ENCODE results near the gene PGM2L1. TPM values are rescaled to one million over a fixed set of nuclear protein-coding genes. Genes with fewer than 3 reads are reported as not detected.
"Not testable (repeated sequence)": the region's sequence is repeated elsewhere in the genome, so short reads cannot be mapped to it uniquely, and the experiment has no call there.

PGM2L1 gene
- total and polyA plus RNA-seq, 2 of the 13 experiments (the other 11 are each of a cell fraction or from before 2014, with no cell fraction given): 0.57 to 1.2 TPM

GRCh38 chr11:74333193-74333592, 65.0 kb downstream of the PGM2L1 start:
- BruUV-seq (replicated peaks): no TSS peak
- ChIA-PET POLR2A (no interaction called here), CTCF (ENCODE audit: low intra/inter-chr PET ratio, low total read pairs) (no interaction called here)
- DNase-seq (ENCODE audit: low spot score) (no peak), ATAC-seq (no peak), FAIRE-seq (no peak)
- TF ChIP-seq PAX8 (CRISPR knock-in tag; IDR thresholded peaks at IDR 0.05; ENCODE audit: borderline replicate concordance): no peak
- no peak for TF ChIP-seq ZC3H13 (CRISPR knock-in tag; IDR thresholded peaks at IDR 0.05)
- no peak for TF ChIP-seq FOXM1 (CRISPR knock-in tag; IDR thresholded peaks at IDR 0.05)
- TF ChIP-seq ZNF333 (CRISPR knock-in tag; IDR thresholded peaks at IDR 0.05; ENCODE audit: borderline replicate concordance): no peak
- TF ChIP-seq CENPBD1 (CRISPR knock-in tag; IDR thresholded peaks at IDR 0.05; ENCODE audit: borderline replicate concordance, low read depth): no peak
- TF ChIP-seq ZBTB20 (CRISPR knock-in tag; IDR thresholded peaks at IDR 0.05; ENCODE audit: borderline replicate concordance, low read depth): no peak
- TF ChIP-seq ZKSCAN1 (IDR thresholded peaks at IDR 0.05; ENCODE audit: low read length): no peak
- TF ChIP-seq ZSCAN12 (CRISPR knock-in tag; IDR thresholded peaks at IDR 0.05): no peak
- H3K27me3 ChIP-seq (ENCODE audit: control insufficient read depth in 1 of 2, insufficient read depth in 2 of 2, low read length in 2 of 2): no peaks in the 10 kb centered on the region
- no peak overlapping the region for H3K4me2 ChIP-seq (ENCODE audit: low read depth, low read length)
- in situ Hi-C loops (cut with HindIII; ENCODE audit: extremely low pct_ligation_motif_present, low pct_unique_long_range_greater_than_20kb) (no loop called here), intact Hi-C loops (cut with micrococcal nuclease; ENCODE audit: unreplicated experiment) (no loop called here)
- H4K20me1 ChIP-seq (ENCODE audit: insufficient read depth, low read length): no peaks in the 10 kb centered on the region
- H3K9ac ChIP-seq (ENCODE audit: insufficient read depth, low read depth, low read length): no peak overlapping the region
- H3K9me3 ChIP-seq (ENCODE audit: low read length): no peaks in the 10 kb centered on the region
- no peak overlapping the region for H2AFZ ChIP-seq (ENCODE audit: low read length)
- no peak overlapping the region for H3K4me3 ChIP-seq (replicated peaks in 1 of 3; ENCODE audit: insufficient read depth in 1 of 3, low read depth in 2 of 3, low read length in 3 of 3)
- H3K4me1 ChIP-seq (ENCODE audit: insufficient read depth, low read length): no peaks in the 10 kb centered on the region
- H3K36me3 ChIP-seq (replicated peaks in 1 of 2; ENCODE audit: control insufficient read depth in 1 of 2, insufficient read depth in 2 of 2, low read length in 2 of 2): no peaks in the 10 kb centered on the region
- no peaks in the 10 kb centered on the region for H3K79me2 ChIP-seq (ENCODE audit: insufficient read depth, low read length)
- 74% methylated on average over 1 of the region's 1 CpG for WGBS (ENCODE audit: low lambda C conversion rate)
- no peak overlapping the region for H3K27ac ChIP-seq (ENCODE audit: extremely low read length, insufficient read depth, low read length)

GRCh38 chr11:74332291-74332690, 65.9 kb downstream of the PGM2L1 start:
- no peak overlapping the region for H2AFZ ChIP-seq (ENCODE audit: low read length)
- H3K4me3 ChIP-seq (replicated peaks in 1 of 3; ENCODE audit: insufficient read depth in 1 of 3, low read depth in 2 of 3, low read length in 3 of 3): no peak overlapping the region
- DNase-seq (ENCODE audit: low spot score): no peak
- no peak for TF ChIP-seq MLLT10 (CRISPR knock-in tag; IDR thresholded peaks at IDR 0.05)
- H4K20me1 ChIP-seq (ENCODE audit: insufficient read depth, low read length): no peaks in the 10 kb centered on the region
- in situ Hi-C loops (cut with HindIII; ENCODE audit: extremely low pct_ligation_motif_present, low pct_unique_long_range_greater_than_20kb) (no loop called here), intact Hi-C loops (cut with micrococcal nuclease; ENCODE audit: unreplicated experiment) (no loop called here)
- 98% methylated on average over 1 of the region's 1 CpG for WGBS (ENCODE audit: low lambda C conversion rate)
- H3K27ac ChIP-seq (ENCODE audit: extremely low read length, insufficient read depth, low read length): no peak overlapping the region
- H3K4me1 ChIP-seq (ENCODE audit: insufficient read depth, low read length): no peaks in the 10 kb centered on the region
- FAIRE-seq: no peak
- ATAC-seq: no peak
- H3K27me3 ChIP-seq (ENCODE audit: control insufficient read depth in 1 of 2, insufficient read depth in 2 of 2, low read length in 2 of 2): no peaks in the 10 kb centered on the region
- no peak overlapping the region for H3K4me2 ChIP-seq (ENCODE audit: low read depth, low read length)
- H3K36me3 ChIP-seq (replicated peaks in 1 of 2; ENCODE audit: control insufficient read depth in 1 of 2, insufficient read depth in 2 of 2, low read length in 2 of 2): no peaks in the 10 kb centered on the region
- no TSS peak for BruUV-seq (replicated peaks)
- H3K79me2 ChIP-seq (ENCODE audit: insufficient read depth, low read length): no peaks in the 10 kb centered on the region
- H3K9me3 ChIP-seq (ENCODE audit: low read length): no peaks in the 10 kb centered on the region
- ChIA-PET POLR2A (no interaction called here), CTCF (ENCODE audit: low intra/inter-chr PET ratio, low total read pairs) (no interaction called here)
- H3K9ac ChIP-seq (ENCODE audit: insufficient read depth, low read depth, low read length): no peak overlapping the region

- CTCF ChIA-PET (ENCODE audit: low intra/inter-chr PET ratio, low total read pairs); intact Hi-C loops (cut with micrococcal nuclease; ENCODE audit: unreplicated experiment); in situ Hi-C loops (cut with HindIII; ENCODE audit: extremely low pct_ligation_motif_present, low pct_unique_long_range_greater_than_20kb): not testable (repeated sequence)
These were observed 67.2 kb downstream of the PGM2L1 start for GRCh38 chr11:74331000-74331399.

More at GRCh38 chr11:74331000-74331399, 67.2 kb downstream of the PGM2L1 start:
- H3K9ac ChIP-seq (ENCODE audit: insufficient read depth, low read depth, low read length); H3K27me3 ChIP-seq (ENCODE audit: control insufficient read depth in 1 of 2, insufficient read depth in 2 of 2, low read length in 2 of 2); BruUV-seq (replicated peaks); H4K20me1 ChIP-seq (ENCODE audit: insufficient read depth, low read length); H3K79me2 ChIP-seq (ENCODE audit: insufficient read depth, low read length); H3K4me1 ChIP-seq (ENCODE audit: insufficient read depth, low read length); FAIRE-seq; H3K27ac ChIP-seq (ENCODE audit: extremely low read length, insufficient read depth, low read length); POLR2A ChIA-PET; H3K36me3 ChIP-seq (replicated peaks in 1 of 2; ENCODE audit: control insufficient read depth in 1 of 2, insufficient read depth in 2 of 2, low read length in 2 of 2); ATAC-seq; H3K4me3 ChIP-seq (replicated peaks in 1 of 3; ENCODE audit: insufficient read depth in 1 of 3, low read depth in 2 of 3, low read length in 3 of 3); H2AFZ ChIP-seq (ENCODE audit: low read length); H3K9me3 ChIP-seq (ENCODE audit: low read length); H3K4me2 ChIP-seq (ENCODE audit: low read depth, low read length); DNase-seq (ENCODE audit: low spot score): not testable (repeated sequence)
- WGBS (ENCODE audit: low lambda C conversion rate): 70% methylated on average over 6 of the region's 6 CpGs
